22Rv1 (cell line): ENCODE data around the gene PPM1H.

Source experiments
- ZFX ChIP-seq: fragments of 450-650 bp; IDR thresholded peaks from 2 replicates; pipeline ENCODE4 v1.6.1; 2017; ENCODE audit warnings: antibody characterized with exemption, borderline replicate concordance
- TF ChIP-seq, protein P1 (sequence below): fragments of 450-650 bp; IDR thresholded peaks from 2 replicates; pipeline ENCODE4 v1.5.1; 2017; ENCODE audit warnings: mild to moderate bottlenecking

DNA sequence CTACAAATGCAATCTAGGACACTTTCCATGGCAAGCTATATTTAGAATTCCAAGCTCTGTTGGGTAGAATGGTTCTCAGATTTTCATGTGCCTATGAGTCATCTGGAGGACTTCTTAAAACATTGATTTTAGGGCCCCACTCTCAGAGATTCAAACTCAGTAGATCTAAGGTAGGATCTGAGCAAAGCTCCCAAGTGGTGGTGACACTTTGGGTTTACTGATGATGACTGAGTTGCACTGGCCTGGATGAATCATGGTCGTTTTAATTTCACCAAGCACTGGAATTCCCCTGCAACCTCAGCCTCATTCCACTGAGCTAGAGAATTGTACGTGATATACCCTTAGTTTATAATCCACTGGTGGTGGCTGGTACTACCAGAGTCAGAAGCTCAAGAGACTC, 86.5 kb downstream of the PPM1H start:
- TF ChIP-seq, protein P1, sequence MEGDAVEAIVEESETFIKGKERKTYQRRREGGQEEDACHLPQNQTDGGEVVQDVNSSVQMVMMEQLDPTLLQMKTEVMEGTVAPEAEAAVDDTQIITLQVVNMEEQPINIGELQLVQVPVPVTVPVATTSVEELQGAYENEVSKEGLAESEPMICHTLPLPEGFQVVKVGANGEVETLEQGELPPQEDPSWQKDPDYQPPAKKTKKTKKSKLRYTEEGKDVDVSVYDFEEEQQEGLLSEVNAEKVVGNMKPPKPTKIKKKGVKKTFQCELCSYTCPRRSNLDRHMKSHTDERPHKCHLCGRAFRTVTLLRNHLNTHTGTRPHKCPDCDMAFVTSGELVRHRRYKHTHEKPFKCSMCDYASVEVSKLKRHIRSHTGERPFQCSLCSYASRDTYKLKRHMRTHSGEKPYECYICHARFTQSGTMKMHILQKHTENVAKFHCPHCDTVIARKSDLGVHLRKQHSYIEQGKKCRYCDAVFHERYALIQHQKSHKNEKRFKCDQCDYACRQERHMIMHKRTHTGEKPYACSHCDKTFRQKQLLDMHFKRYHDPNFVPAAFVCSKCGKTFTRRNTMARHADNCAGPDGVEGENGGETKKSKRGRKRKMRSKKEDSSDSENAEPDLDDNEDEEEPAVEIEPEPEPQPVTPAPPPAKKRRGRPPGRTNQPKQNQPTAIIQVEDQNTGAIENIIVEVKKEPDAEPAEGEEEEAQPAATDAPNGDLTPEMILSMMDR, result no peak
- no peak for TF ChIP-seq ZFX
